ENCODE measurements around the gene EPB41.

The EPB41 gene

GRCh38 chr1:28986306-28986910 lies 72.0 kb downstream of the EPB41 start:
- CTCF ChIA-PET: interaction anchor here (0.7 to 1.5 kb wide), 4 partner anchors 9 to 104 kb away, joined by 3 to 13 read pairs (median 6); no protein-coding TSS in a partner anchor
- H3K36me3 ChIP-seq (ENCODE audit: control insufficient read depth in 2 of 2, insufficient read depth in 1 of 2, low read length in 2 of 2): peaks cover 0 to 11% of the 10 kb centered on the region in 2 experiments; a peak in 1 of 3 replicates
- 0 out of 2 replicates have a peak, but pooled peaks have one; percentile 36 for TF ChIP-seq ZNF121 (tag by site-specific recombination; IDR thresholded peaks at IDR 0.05)
- TF ChIP-seq ZNF175 (tag by site-specific recombination; IDR thresholded peaks at IDR 0.05): no peak
- TF ChIP-seq ZNF18 (tag by site-specific recombination; IDR thresholded peaks at IDR 0.05): 0 out of 2 replicates have a peak, but pooled peaks have one; percentile 4
- POLR2A ChIA-PET: no interaction called here
- H3K9me3 ChIP-seq (ENCODE audit: control insufficient read depth, insufficient read depth, low read depth, low read length): no peaks in the 10 kb centered on the region
- no peaks in the 10 kb centered on the region for H3K4me1 ChIP-seq (ENCODE audit: control insufficient read depth, insufficient read depth, low read length)
- no peak overlapping the region for H3K4me3 ChIP-seq (ENCODE audit: low read depth, low read length)
- H3K27ac ChIP-seq (ENCODE audit: extremely low read depth, low read depth, low read length): no peak overlapping the region

- ChIA-PET POLR2A (no interaction called here), CTCF (interaction anchor here (1.2 kb wide), 1 partner anchor 30 kb away, joined by 3 read pairs; no protein-coding TSS in a partner anchor)
- Histone ChIP-seq H3K27ac (ENCODE audit: extremely low read depth, low read depth, low read length) (no peak overlapping the region), H3K36me3 (ENCODE audit: control insufficient read depth in 2 of 2, insufficient read depth in 1 of 2, low read length in 2 of 2) (peaks cover 0 to 4% of the 10 kb centered on the region in 2 experiments; a peak in 1 of 3 replicates), H3K4me3 (ENCODE audit: low read depth, low read length) (no peak overlapping the region), H3K9me3 (ENCODE audit: control insufficient read depth, insufficient read depth, low read depth, low read length) (no peaks in the 10 kb centered on the region), H3K4me1 (ENCODE audit: control insufficient read depth, insufficient read depth, low read length) (no peaks in the 10 kb centered on the region)
- TF ChIP-seq ZNF146 (tag by site-specific recombination; IDR thresholded peaks at IDR 0.05) (no peak), ZNF157 (tag by site-specific recombination; IDR thresholded peaks at IDR 0.05) (no peak), ZNF366 (tag by site-specific recombination; conservative IDR thresholded peaks at IDR 0.05) (no peak), KLF17 (tag by site-specific recombination; IDR thresholded peaks at IDR 0.05) (no peak), ZNF785 (tag by site-specific recombination; IDR thresholded peaks at IDR 0.05) (no peak), ZSCAN5A (tag by site-specific recombination; IDR thresholded peaks at IDR 0.05) (no peak), ZBTB8A (tag by site-specific recombination; IDR thresholded peaks at IDR 0.05) (no peak), ZIC2 (tag by site-specific recombination; IDR thresholded peaks at IDR 0.05) (no peak), ZNF426 (tag by site-specific recombination; IDR thresholded peaks at IDR 0.05) (no peak), ZNF112 (tag by site-specific recombination; IDR thresholded peaks at IDR 0.05) (no peak), ZNF747 (tag by site-specific recombination; IDR thresholded peaks at IDR 0.05) (no peak), ZBTB1 (tag by site-specific recombination; IDR thresholded peaks at IDR 0.05) (no peak), KLF7 (tag by site-specific recombination; IDR thresholded peaks at IDR 0.05; ENCODE audit: borderline replicate concordance) (no peak), ZNF580 (tag by site-specific recombination; IDR thresholded peaks at IDR 0.05) (no peak), EGR2 (tag by site-specific recombination; IDR thresholded peaks at IDR 0.05; ENCODE audit: low read depth) (no peak), ZFP41 (tag by site-specific recombination; IDR thresholded peaks at IDR 0.05; ENCODE audit: borderline replicate concordance) (no peak), OSR2 (tag by site-specific recombination; IDR thresholded peaks at IDR 0.05) (no peak)
These were observed 88.4 kb downstream of the EPB41 start for GRCh38 chr1:29002792-29003191.
